HG02970 (cell line): ENCODE measurements around the gene AGPAT3.

Source experiments
- ATAC-seq: cut with Tn5 transposase; IDR thresholded peaks from one replicate; pipeline ENCODE4 v1.9.1; 2021; ENCODE audit warnings: mild to moderate bottlenecking, moderate library complexity, moderate number of reproducible peaks; ENCODE audit not compliant: unreplicated experiment, low FRiP score

Gene AGPAT3

DNA sequence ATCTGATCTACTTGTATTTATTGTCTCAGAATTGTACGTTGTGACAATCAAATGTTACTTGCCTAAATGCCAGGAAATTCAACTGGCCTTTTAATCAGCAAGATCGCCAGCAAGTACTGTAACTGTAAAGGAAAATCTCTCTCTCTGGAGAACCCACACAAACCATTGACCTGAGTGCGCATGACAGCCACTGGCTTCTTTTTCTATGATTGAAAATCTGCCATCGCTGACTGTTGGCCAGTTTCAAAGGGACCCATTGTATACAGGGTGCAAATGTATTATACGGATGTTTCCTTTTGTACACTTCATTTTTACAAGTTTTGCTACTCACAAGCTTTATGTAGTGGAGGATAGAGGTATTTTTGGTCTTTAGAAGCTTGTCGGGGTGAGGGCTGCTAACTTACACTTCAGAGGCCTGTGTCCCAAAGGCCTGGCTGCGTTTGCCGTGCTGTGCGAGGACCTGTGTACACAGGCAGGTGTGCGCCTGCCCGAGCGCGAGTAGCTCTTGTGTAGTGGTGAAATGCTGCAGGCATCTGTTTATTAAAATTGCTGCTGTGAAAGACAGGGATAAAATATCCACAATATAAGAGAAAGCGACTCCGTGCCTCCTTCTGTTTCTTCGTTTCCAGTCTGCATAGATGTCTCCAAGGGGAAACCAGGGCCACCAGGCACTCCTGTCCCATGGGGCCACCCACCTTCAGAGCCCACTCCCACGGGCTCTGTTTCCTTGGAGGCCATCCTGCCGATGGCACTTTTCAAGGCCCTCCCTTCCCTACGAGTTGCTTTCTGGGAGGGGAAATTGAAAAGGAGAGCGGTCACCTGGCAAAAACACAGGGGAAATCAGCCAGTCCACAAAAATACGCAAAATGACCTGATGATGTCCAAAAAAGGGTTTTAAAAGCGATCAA, 121.8 kb downstream of the AGPAT3 start:
- ATAC-seq: no peak

DNA sequence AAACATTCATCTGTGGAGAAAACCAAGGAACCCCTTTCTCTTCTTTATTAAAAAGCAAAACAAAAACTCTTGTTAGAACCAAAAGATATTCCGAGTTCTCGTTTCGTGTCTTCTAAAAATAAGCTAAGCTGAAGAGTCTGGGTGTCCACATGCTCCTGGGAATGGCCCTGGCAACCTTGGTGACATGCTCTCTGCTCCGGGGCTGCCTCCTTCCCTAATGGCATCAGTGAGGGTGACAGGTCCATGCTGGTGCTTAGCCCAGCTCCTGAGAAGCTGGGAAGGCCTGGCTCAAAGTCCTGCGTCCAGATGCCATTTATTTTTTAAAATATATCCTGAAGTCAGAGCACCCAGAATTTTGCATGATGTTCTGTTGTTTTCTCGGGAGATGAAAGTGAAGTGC, 122.5 kb downstream of the AGPAT3 start:
- no peak for ATAC-seq

DNA sequence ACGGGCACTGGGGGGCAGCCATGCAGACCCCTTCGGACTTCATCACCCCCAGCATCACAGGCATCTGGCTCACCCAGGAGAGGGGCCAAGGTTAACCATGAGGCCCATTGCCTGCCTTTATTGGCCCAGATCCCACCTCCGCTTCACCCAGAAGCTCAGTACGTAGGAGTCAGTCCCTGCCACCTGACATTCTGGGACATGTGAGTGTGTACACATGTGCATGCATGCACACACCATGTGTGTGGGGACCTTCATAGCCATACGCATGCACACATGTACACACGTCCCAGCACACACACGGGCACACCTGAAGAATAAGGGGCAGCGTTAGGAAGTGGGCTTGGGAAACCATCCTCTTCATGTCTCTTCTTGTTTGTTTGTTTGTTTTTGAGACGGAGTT, 123.0 kb downstream of the AGPAT3 start:
- ATAC-seq: no peak

DNA sequence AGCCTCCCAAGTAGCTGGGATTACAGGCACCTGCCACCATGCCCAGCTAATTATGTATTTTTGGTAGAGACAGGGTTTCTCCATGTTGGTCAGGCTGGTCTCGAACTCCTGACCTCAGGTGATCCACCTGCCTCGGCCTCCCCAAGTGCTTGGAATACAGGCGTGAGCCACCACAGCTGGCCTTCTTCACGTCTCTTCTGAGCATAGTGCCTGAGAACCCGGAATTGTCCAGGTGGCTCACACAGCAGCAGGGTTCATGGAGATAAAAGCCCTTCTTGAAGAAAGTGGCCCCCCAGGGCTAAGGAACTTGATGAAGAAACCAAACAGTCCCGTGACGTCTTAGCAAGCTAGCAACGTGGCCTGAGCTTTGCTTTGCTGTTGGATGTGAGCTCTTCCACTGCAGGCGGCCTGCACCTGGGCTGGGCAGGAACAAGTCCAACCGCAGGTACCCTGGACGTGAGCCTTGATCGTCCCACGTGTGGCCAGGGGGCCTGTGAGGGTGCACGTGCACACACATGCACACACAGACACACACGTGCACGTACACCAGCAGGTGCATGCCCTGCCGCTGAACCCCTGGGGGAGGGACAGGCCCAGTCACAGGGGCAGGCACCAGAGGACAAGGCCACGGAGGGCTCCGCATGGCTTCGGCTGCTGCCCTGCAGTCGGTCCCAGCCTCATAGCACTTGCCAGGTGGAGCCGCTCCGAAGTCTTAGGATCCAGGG, 123.6 kb downstream of the AGPAT3 start:
- ATAC-seq: no peak

DNA sequence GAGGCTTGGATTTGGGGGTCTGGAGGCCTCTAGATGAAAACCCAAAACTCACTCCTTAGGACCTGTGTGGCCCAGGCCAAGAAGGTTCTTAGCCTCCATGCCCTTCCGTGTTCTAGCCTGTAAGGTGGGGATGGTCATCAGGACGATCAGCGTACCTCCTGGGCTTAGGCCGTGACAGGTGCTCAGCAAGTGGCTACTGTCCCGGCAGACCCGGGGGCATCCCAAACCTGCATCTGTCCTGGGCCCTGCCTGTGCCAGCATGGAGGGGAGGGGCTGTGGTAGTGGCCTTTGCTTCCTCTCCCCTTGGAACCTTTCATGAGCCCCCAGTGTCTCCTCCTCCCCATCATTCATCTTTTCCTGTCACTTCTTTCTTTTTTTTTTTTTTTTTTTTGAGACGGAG, 124.4 kb downstream of the AGPAT3 start:
- ATAC-seq: no peak

DNA sequence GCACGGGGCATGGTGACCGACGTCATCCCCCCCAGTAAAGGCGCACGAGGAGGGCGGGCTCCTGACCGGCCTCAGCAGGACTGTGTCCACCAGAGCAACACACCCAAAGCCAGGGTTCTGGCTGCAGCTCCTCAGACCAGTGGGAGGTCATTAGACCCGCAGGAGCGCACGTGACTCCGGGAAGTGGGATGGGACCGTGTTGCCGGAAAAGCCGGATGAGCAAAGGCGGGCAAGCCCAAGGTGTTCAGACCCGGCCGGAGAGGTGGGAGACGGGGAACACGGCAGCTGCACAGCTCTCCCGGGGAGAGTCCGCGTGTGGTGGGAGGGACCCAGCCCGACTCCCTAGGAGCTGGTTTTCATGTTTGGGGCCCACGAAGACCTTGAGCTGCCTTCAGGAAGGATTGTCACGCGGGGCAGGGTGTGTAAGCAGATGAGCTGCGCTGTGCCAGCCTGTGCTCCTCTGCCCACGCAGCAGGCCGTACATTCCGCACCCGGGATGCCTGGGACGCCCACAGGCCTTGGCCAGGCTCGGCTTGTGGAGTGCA, 126.5 kb downstream of the AGPAT3 start:
- ATAC-seq: no peak

DNA sequence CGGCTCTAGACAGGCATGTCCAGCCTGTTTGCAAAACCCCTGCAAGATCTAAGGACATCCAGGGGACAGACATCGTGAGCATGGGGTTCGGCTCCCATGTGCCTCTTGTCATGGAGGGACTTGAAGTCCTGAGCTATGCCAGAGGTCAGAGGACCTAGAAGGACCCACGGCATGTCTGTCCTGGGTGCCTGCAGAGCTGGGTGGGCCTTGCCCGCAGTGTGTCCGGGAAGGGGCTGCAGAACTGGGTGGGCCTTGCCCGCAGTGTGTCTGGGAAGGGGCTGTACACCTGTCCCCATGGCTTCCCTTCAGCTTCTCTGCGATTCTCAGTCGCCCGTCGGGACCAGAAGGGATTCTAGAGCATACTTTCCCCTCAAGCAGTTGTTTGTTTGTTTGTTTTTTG, 127.1 kb downstream of the AGPAT3 start:
- ATAC-seq: no peak

DNA sequence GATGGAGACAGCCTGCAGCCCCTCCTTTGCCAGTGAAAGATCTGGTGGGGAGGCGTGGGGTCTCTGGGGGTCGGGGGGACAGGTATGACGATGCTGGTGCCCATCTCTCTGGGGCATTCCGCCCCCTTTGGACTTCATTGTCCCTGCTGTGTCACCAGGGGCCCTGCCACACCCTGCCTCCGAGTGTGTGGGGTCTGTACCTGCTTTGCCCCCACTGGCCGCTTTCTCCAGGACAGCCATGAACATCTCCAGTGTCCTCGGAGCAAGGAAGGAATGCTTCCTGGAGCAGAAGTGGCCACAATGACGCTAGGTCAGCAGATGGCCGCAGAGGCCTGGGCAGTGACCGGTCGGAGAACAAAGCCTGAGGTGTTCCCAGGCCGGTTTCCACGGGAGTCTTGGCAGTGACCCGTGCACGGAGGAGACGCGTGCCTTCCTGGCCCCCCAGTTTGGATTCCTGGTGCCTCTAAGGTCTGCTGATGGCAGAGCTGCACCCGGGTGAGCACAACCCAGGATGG, 128.5 kb downstream of the AGPAT3 start:
- no peak for ATAC-seq

DNA sequence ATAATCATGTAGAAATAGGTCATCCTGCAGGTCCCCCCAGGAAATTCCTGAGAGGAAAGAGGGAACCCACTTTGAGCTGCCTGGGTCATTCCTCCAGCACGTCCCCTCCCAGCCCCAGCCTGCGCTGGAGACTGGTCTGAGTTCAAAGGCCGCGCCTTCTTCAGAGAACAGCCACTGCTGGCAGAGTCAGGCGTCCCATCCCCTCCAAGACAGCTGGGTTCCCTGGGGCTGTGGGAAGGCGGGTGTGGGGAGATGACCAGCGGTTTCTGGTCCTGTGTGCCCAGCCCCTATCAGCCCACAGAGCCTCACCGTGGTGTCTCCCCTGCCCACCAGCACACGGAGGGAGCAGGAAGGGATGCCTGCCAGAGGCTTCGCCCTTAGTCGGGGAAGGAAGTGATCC, 129.1 kb downstream of the AGPAT3 start:
- ATAC-seq: no peak

DNA sequence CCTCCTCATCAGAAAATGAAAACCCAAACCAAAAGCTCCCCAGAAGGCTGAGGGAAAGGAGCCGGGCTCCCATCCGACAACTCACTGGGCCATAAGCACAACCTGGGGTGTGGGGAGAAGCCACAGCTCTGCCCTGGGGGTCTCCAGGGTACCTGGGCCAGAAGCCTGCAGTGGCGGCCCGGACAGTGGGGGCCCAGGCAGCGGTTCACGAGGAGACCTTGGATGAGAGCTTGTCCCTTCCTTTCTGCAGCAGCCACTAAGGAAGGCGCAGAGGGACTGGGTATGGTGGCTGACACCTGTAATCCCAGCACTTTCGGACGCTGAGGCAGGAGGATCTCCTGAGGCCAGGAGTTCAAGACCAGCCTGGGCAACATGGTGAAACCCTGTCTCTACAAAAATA, 129.6 kb downstream of the AGPAT3 start:
- no peak for ATAC-seq

DNA sequence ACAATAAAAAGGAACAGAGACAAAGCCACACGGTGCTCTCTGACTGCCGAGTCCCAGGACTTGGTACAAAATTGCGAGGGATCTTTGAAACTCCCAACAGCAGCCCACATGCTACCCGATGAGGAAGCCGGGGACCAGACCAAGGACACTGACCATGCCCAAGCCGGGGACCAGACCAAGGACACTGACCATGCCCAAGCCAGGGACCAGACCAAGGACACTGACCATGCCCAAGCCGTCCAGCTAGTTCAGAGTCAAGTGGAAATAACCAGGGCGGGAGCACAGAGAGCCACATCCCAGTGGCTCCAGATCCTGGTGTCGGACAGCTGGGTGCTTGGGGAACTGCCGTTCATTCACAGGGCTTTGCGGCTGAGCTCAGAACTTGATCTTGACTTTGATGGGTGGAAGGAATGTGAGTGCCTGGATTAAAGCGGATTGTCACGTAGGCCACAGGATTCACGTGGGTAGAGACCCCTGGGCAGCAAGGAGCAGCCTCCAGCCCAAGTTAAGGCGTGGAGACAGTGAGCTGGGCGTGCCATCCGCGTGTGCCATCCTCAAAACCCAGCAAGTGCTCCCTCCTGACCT, 130.6 kb downstream of the AGPAT3 start:
- no peak for ATAC-seq

DNA sequence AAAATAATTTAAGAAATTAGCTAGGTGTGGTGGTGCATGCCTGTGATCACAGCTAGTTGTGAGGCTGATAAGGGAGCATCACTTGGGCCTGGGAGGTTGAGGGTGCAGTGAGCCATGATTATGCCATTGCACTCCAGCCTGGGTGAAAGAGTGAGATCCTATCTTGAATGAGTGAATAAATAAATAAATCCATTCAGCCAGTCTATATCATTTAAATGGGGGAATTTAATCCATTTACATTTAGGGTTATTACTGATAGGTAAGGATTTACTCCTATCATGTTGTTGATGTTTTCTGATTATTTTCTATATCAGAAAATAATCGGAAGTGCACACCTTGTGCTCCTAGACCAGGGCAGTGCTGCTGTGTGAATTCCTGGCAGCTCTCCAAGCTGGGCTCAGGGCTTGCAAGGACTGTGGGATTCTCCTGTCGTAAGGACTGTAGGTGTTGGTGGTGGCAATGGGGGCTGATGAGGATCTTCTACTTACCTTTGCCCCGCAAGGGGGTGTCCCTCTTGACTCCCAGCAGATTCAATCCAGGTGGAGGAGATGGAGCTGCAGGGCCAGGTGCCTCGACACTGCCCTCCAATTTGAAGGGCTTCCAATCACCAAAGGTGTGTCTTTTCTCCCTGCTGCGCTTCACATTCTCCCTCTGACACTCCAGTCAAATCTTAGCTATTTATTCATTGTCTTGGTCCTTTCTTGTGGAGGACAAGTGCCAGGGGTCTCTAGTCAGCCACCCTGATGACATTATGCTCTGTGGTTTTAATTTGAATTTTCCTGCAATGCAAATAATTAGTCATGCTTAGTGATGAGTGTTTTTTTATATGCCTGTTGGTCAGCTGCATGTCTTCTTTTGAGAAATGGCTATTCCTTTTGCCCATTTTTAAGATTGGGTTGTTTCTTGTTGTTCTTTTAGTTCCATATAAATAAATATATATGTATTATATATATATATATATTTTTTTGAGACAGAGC, 133.0 kb downstream of the AGPAT3 start:
- ATAC-seq: no peak

DNA sequence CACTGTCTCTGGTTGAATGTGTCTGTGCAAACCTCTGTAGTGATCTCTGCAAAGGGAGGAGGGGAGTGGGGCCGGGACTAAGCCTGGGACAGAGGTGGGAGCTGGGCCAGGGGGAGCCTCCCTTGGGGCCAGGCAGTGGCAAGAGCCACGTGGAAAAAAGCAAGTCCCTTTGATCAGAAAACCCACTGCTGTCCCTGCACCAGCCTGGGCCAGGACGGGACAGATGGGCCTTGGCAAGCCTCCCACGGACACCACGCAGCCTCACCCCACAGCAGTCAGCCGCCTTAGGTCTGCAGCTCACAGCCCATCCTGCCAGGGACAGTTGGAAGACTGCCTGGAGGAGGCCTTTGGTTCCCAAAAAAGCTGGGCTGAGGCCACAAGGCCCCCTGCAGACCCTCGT, 135.3 kb downstream of the AGPAT3 start:
- no peak for ATAC-seq

DNA sequence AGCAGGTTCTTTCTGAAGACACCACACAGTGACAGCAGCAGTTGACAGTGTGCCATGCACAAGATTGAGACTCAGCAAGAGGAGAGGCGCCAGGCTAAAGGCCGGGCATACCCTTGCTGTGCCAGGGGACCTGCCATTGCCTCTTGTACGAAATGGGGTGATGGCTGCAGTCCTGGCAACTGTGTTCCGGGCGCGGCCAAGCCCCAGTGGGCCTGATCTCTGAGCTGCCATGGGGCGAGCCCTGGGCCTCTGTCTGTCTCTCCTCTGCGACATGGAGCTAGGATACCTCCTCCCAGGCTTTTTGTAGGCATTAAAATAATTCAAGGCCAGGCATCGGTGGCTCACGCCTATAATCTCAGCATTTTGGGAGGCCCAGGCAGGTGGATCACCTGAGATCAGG, 137.5 kb downstream of the AGPAT3 start:
- no peak for ATAC-seq

DNA sequence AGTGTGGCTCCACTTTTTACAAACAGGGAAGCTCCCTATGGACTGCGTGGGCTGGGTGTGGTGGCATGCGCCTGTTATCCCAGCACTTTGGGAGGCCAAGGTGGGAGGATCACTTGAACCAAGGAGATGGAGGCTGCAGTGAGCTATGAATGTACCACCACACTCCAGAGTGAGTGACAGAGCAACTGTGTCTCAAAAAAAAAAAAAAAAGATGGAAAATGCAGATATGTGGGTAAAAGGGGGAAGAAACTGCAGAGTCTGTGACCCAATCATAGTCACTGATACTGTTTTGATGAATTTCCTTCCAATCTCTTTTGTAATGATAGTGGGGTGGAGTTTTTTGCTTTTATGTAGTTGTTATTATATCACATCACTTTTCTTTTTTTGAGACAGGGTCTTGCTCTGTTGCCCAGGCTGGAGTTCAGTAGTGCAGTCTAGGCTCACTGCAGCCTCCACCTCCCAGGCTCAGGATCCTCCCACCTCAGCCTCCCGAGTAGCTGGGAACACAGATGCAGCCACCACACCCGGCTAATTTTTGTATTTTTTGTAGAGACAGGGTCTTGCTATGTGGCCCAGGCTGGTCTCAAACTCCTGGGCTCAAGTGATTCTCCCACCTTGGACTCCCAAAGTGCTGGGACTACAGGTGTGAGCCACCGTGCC, 138.4 kb downstream of the AGPAT3 start:
- ATAC-seq: no peak

DNA sequence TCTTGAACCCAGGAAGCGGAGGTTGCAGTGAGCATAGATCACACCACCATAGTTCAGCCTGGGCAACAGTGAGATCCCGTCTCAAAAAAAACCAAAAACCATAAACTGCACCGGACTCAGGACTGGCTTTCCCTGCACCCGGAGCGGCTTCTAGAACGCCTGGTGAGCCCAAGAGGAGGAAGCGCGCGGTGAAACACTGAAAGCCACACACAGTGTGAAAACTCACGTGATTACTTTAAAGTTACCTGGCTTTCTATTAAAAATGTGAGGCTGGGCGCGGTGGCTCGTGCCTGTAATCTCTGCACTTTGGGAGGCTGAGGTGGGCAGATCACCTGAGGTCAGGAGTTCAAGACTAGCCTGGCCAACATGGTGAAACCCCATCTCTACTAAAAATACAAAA, 140.0 kb downstream of the AGPAT3 start:
- no peak for ATAC-seq

DNA sequence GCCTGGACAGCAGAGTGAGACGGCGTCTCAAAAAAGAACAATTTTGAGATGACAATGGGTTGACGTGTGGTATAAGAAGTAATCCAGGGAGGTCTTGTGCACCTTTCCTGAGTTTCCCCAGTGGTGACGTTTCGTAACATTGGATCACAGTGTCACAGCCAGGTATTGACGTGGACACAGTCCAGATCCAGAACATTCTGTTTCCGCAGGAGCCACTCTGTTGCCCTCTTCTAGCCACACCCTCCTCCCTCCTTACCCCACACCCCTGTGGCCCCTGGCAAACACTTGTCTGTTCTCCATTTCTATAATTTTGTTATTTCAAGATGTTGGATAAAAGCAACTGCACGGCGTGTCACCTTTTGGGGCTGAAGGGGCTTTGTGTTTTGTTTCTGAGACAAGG, 140.6 kb downstream of the AGPAT3 start:
- no peak for ATAC-seq

DNA sequence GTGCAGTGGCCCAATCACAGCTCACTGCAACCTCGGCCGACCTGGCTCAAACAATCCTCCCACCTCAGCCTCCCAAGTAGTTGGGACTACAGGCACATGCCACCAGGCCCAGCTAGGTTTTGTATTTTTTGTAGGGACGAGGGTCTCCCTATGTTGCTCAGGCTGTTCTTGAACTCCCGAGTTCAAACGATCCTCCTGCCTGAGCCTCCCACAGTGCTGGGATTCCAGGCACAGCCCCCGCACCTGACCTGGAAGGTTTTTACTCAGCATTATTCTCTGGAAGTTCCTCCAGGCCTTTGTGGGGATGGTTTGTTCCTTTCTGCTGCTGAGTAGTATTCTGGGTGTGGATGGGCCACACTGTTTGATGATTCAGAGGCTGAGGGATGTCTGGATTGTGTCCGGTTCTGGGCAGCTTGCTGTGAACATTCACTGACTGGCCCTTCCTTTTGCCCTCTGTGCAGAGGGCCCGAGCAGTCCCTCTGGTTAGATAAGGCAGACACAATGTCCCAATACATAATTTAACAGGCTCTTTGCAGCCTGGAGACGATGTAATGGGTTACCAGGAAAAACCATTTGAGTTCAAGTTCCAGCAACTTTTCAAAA, 141.1 kb downstream of the AGPAT3 start:
- ATAC-seq: no peak

DNA sequence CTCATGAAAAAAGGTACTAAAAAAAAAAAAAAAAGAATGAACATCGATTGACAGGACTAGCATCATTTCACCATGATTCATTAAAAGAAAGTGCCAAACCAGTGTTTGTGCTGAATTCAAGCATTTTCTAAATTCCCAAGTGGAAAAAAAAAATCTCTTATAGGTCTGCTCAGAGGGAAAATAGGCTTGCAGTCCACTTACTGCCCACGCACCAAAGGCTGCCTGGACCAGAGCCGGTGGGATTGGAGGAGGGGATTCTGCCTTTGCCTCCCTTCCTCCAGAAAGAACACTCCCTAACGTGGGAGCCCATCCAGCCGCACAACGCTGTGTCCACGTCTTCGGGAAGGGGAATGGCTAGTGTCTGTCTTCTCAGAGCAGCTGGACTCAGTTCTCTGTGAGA, 141.6 kb downstream of the AGPAT3 start:
- no peak for ATAC-seq
